ENCODE measurements around the gene PREX1. TPM values are rescaled to one million over a fixed set of nuclear protein-coding genes. Genes with fewer than 3 reads are reported as not detected.

Gene PREX1
- total and polyA plus RNA-seq, 2 donors (not counting 1 experiment from before 2014, with no cell fraction given): 1.0 to 3.1 TPM

GRCh38 chr20:48606841-48607543 lies 220.8 kb downstream of the PREX1 start:
- Histone ChIP-seq H3K9me3 (ENCODE audit: control insufficient read depth, insufficient read depth, low read depth, low read length) (no peaks in the 10 kb centered on the region), H3K27me3 (ENCODE audit: control insufficient read depth, insufficient read depth, low read length) (no peaks in the 10 kb centered on the region), H2AFZ (ENCODE audit: low read length) (no peak overlapping the region), H3K4me3 (replicated peaks in 1 of 4; ENCODE audit: control extremely low read depth in 1 of 4, insufficient read depth in 1 of 4, low read depth in 3 of 4, low read length in 4 of 4) (no peak overlapping the region), H3K36me3 (ENCODE audit: control insufficient read depth, insufficient read depth, low read length) (no peaks in the 10 kb centered on the region), H3K9ac (ENCODE audit: insufficient read depth, low read length) (no peak overlapping the region), H4K20me1 (ENCODE audit: control insufficient read depth, extremely low read depth, insufficient read depth, low read length) (no peaks in the 10 kb centered on the region), H3K27ac (ENCODE audit: insufficient read depth, low read length) (no peak overlapping the region), H3K4me1 (ENCODE audit: control insufficient read depth, extremely low read depth, insufficient read depth, low read length) (no peaks in the 10 kb centered on the region), H3K4me2 (ENCODE audit: extremely low read depth, insufficient read depth, low read length) (no peak overlapping the region), H3K79me2 (ENCODE audit: control insufficient read depth, insufficient read depth, low read length) (no peaks in the 10 kb centered on the region)
- no peak for DNase-seq (ENCODE audit: low read depth in 2 of 2)
- TF ChIP-seq CTCF (conservative IDR thresholded peaks at IDR 0.05 in 1 of 2, IDR thresholded peaks at IDR 0.05 in 1 of 2; ENCODE audit: low read depth in 1 of 2, low read length in 2 of 2) (no peak), EZH2 (IDR thresholded peaks at IDR 0.05; ENCODE audit: low read length, missing control alignments) (no peak)

GRCh38 chr20:48606172-48606840 lies 221.5 kb downstream of the PREX1 start:
- Histone ChIP-seq H3K4me3 (replicated peaks in 1 of 4; ENCODE audit: control extremely low read depth in 1 of 4, insufficient read depth in 1 of 4, low read depth in 3 of 4, low read length in 4 of 4) (no peak overlapping the region), H3K79me2 (ENCODE audit: control insufficient read depth, insufficient read depth, low read length) (no peaks in the 10 kb centered on the region), H3K4me1 (ENCODE audit: control insufficient read depth, extremely low read depth, insufficient read depth, low read length) (no peaks in the 10 kb centered on the region), H3K4me2 (ENCODE audit: extremely low read depth, insufficient read depth, low read length) (no peak overlapping the region), H2AFZ (ENCODE audit: low read length) (no peak overlapping the region), H3K27me3 (ENCODE audit: control insufficient read depth, insufficient read depth, low read length) (no peaks in the 10 kb centered on the region), H3K27ac (ENCODE audit: insufficient read depth, low read length) (no peak overlapping the region), H3K9ac (ENCODE audit: insufficient read depth, low read length) (no peak overlapping the region), H3K36me3 (ENCODE audit: control insufficient read depth, insufficient read depth, low read length) (no peaks in the 10 kb centered on the region), H3K9me3 (ENCODE audit: control insufficient read depth, insufficient read depth, low read depth, low read length) (no peaks in the 10 kb centered on the region), H4K20me1 (ENCODE audit: control insufficient read depth, extremely low read depth, insufficient read depth, low read length) (no peaks in the 10 kb centered on the region)
- DNase-seq (ENCODE audit: low read depth in 2 of 2): no peak
- TF ChIP-seq CTCF (conservative IDR thresholded peaks at IDR 0.05 in 1 of 2, IDR thresholded peaks at IDR 0.05 in 1 of 2; ENCODE audit: low read depth in 1 of 2, low read length in 2 of 2) (no peak), EZH2 (IDR thresholded peaks at IDR 0.05; ENCODE audit: low read length, missing control alignments) (no peak)

GRCh38 chr20:48605364-48606171 lies 222.2 kb downstream of the PREX1 start:
- no peaks in the 10 kb centered on the region for H3K9me3 ChIP-seq (ENCODE audit: control insufficient read depth, insufficient read depth, low read depth, low read length)
- no peaks in the 10 kb centered on the region for H3K27me3 ChIP-seq (ENCODE audit: control insufficient read depth, insufficient read depth, low read length)
- TF ChIP-seq EZH2 (IDR thresholded peaks at IDR 0.05; ENCODE audit: low read length, missing control alignments) (no peak), CTCF (conservative IDR thresholded peaks at IDR 0.05 in 1 of 2, IDR thresholded peaks at IDR 0.05 in 1 of 2; ENCODE audit: low read depth in 1 of 2, low read length in 2 of 2) (no peak)
- H2AFZ ChIP-seq (ENCODE audit: low read length): no peak overlapping the region
- no peaks in the 10 kb centered on the region for H4K20me1 ChIP-seq (ENCODE audit: control insufficient read depth, extremely low read depth, insufficient read depth, low read length)
- no peak for DNase-seq (ENCODE audit: low read depth in 2 of 2)
- no peaks in the 10 kb centered on the region for H3K79me2 ChIP-seq (ENCODE audit: control insufficient read depth, insufficient read depth, low read length)
- no peaks in the 10 kb centered on the region for H3K4me1 ChIP-seq (ENCODE audit: control insufficient read depth, extremely low read depth, insufficient read depth, low read length)
- no peak overlapping the region for H3K27ac ChIP-seq (ENCODE audit: insufficient read depth, low read length)
- no peaks in the 10 kb centered on the region for H3K36me3 ChIP-seq (ENCODE audit: control insufficient read depth, insufficient read depth, low read length)
- H3K4me3 ChIP-seq (replicated peaks in 1 of 4; ENCODE audit: control extremely low read depth in 1 of 4, insufficient read depth in 1 of 4, low read depth in 3 of 4, low read length in 4 of 4): no peak overlapping the region
- H3K4me2 ChIP-seq (ENCODE audit: extremely low read depth, insufficient read depth, low read length): no peak overlapping the region
- H3K9ac ChIP-seq (ENCODE audit: insufficient read depth, low read length): no peak overlapping the region

Measured in fibroblast of lung (primary cell).